ENCODE data around the gene HSPH1.

Gene HSPH1

GRCh38 chr13:31198519-31198918, 36.8 kb upstream of the HSPH1 start:
- Histone ChIP-seq H3K4me3 (ENCODE audit: low read depth, low read length) (no peak overlapping the region), H3K36me3 (replicated peaks) (no peaks in the 10 kb centered on the region), H3K27me3 (replicated peaks) (no peaks in the 10 kb centered on the region), H3K27ac (no peak overlapping the region)
- in situ Hi-C loops (cut with HindIII; ENCODE audit: low pct_ligation_motif_present, low sequenced_read_pairs), result no loop called here
- DNase-seq, result no peak
- TF ChIP-seq CTCF (IDR thresholded peaks at IDR 0.05; ENCODE audit: low read depth, low read length, missing control alignments), result no peak

GRCh38 chr13:31196992-31197391, 35.3 kb upstream of the HSPH1 start:
- in situ Hi-C loops (cut with HindIII; ENCODE audit: low pct_ligation_motif_present, low sequenced_read_pairs), result no loop called here
- Histone ChIP-seq H3K27me3 (replicated peaks) (no peaks in the 10 kb centered on the region), H3K4me3 (ENCODE audit: low read depth, low read length) (no peak overlapping the region), H3K27ac (no peak overlapping the region), H3K36me3 (replicated peaks) (no peaks in the 10 kb centered on the region)
- DNase-seq, result no peak
- TF ChIP-seq CTCF (IDR thresholded peaks at IDR 0.05; ENCODE audit: low read depth, low read length, missing control alignments), result no peak

GRCh38 chr13:31195616-31196015, 33.9 kb upstream of the HSPH1 start:
- H3K36me3 ChIP-seq (replicated peaks), result no peaks in the 10 kb centered on the region
- H3K4me3 ChIP-seq (ENCODE audit: low read depth, low read length), result no peak overlapping the region
- no peak for TF ChIP-seq CTCF (IDR thresholded peaks at IDR 0.05; ENCODE audit: low read depth, low read length, missing control alignments)
- no peaks in the 10 kb centered on the region for H3K27me3 ChIP-seq (replicated peaks)
- in situ Hi-C loops (cut with HindIII; ENCODE audit: low pct_ligation_motif_present, low sequenced_read_pairs), result no loop called here
- no peak overlapping the region for H3K27ac ChIP-seq
- DNase-seq, result no peak

GRCh38 chr13:31192306-31192705, 30.6 kb upstream of the HSPH1 start:
- H3K36me3 ChIP-seq (replicated peaks), result no peaks in the 10 kb centered on the region
- H3K27ac ChIP-seq, result no peak overlapping the region
- no peak for TF ChIP-seq CTCF (IDR thresholded peaks at IDR 0.05; ENCODE audit: low read depth, low read length, missing control alignments)
- H3K4me3 ChIP-seq (ENCODE audit: low read depth, low read length), result no peak overlapping the region
- in situ Hi-C loops (cut with HindIII; ENCODE audit: low pct_ligation_motif_present, low sequenced_read_pairs), result no loop called here
- H3K27me3 ChIP-seq (replicated peaks), result peaks cover 4% of the 10 kb centered on the region
- no peak for DNase-seq

- no peak for TF ChIP-seq CTCF (IDR thresholded peaks at IDR 0.05; ENCODE audit: low read depth, low read length, missing control alignments)
- Histone ChIP-seq H3K27me3 (replicated peaks) (peaks cover 4% of the 10 kb centered on the region), H3K27ac (no peak overlapping the region), H3K36me3 (replicated peaks) (no peaks in the 10 kb centered on the region), H3K4me3 (ENCODE audit: low read depth, low read length) (no peak overlapping the region)
- no peak for DNase-seq
- in situ Hi-C loops (cut with HindIII; ENCODE audit: low pct_ligation_motif_present, low sequenced_read_pairs), result no loop called here
Observed at GRCh38 chr13:31191748-31192147, 30.0 kb upstream of the HSPH1 start.

- Histone ChIP-seq H3K36me3 (replicated peaks) (no peaks in the 10 kb centered on the region), H3K27me3 (replicated peaks) (peaks cover 1% of the 10 kb centered on the region), H3K27ac (no peak overlapping the region), H3K4me3 (ENCODE audit: low read depth, low read length) (no peak overlapping the region)
- no peak for DNase-seq
- TF ChIP-seq CTCF (IDR thresholded peaks at IDR 0.05; ENCODE audit: low read depth, low read length, missing control alignments), result no peak
- in situ Hi-C loops (cut with HindIII; ENCODE audit: low pct_ligation_motif_present, low sequenced_read_pairs), result no loop called here
Observed at GRCh38 chr13:31184981-31185645, 23.4 kb upstream of the HSPH1 start.
